Gastroesophageal sphincter (tissue), 4 donors: Measurements from ENCODE around the gene TDRD3. TPM values are rescaled to one million over a fixed set of nuclear protein-coding genes. Genes with fewer than 3 reads are reported as not detected.

Experiments used
- ATAC-seq: fragments of 150-250 bp; one replicate; pipeline ENCODE4 v1.9.1; 2016; ENCODE audit warnings: mild to moderate bottlenecking, moderate library complexity
- H3K27ac ChIP-seq, 4 donors: fragments of 200-600 bp; sonication (generic) in 3 of 4; 1 replicate in 3 of 4; 2 replicates in 1 of 4; pipeline ENCODE4 v1.5.1; 2016 to 2019
- H3K27me3 ChIP-seq: fragments of 200-600 bp; sonication (generic); one replicate; pipeline ENCODE4 v1.5.1; 2019
- H3K36me3 ChIP-seq, 2 donors: fragments of 200-600 bp; sonication (generic); one replicate each; pipeline ENCODE4 v1.5.1; 2019; ENCODE audit warnings: control low read depth in 1 of 2
- H3K4me1 ChIP-seq, 3 donors: fragments of 200-600 bp; sonication (generic); 1 replicate in 2 of 3; 2 replicates in 1 of 3; pipeline ENCODE4 v1.5.1; 2016 to 2019; ENCODE audit warnings: control low read depth in 2 of 3
- H3K4me3 ChIP-seq, 2 donors: fragments of 200-600 bp; sonication (generic); one replicate each; pipeline ENCODE4 v1.5.1; 2019; ENCODE audit warnings: mild to moderate bottlenecking in 1 of 2, moderate library complexity in 1 of 2
- H3K9me3 ChIP-seq, 3 donors: fragments of 200-600 bp; sonication (generic); one replicate each; pipeline ENCODE4 v1.5.1; 2017 to 2019; ENCODE audit warnings: control low read depth in 2 of 3
- CTCF ChIP-seq, 4 experiments: fragments of 200-600 bp in 2 of 4; fragments of 450-650 bp in 2 of 4; sonication (generic) in 1 of 4; IDR thresholded peaks; one replicate each; pipeline ENCODE4 v1.5.1; 2017 to 2019; ENCODE audit warnings: antibody characterized with exemption in 4 of 4, mild to moderate bottlenecking in 2 of 4, moderate library complexity in 2 of 4
- EP300 ChIP-seq: sonication (generic); formaldehyde crosslinking; IDR thresholded peaks from one replicate; pipeline ENCODE4 v1.6.1; 2017; ENCODE audit warnings: antibody characterized with exemption, mild to moderate bottlenecking
- POLR2A ChIP-seq, 2 donors: fragments of 450-650 bp; IDR thresholded peaks; one replicate each; pipeline ENCODE4 v1.6.1; 2017; ENCODE audit warnings: antibody characterized with exemption in 2 of 2, mild to moderate bottlenecking in 2 of 2, moderate library complexity in 1 of 2
- POLR2AphosphoS5 ChIP-seq: sonication (generic); formaldehyde crosslinking; IDR thresholded peaks from one replicate; pipeline ENCODE4 v1.6.1; 2017; ENCODE audit warnings: antibody characterized with exemption
- WGBS, 2 donors: methylation state at CpG; one replicate each; pipeline ENCODE4 v1.1.5; 2018; ENCODE audit warnings: low coverage in 1 of 2; 5-methylcytosine and 5-hydroxymethylcytosine counted together
- total RNA-seq, 4 donors: library from RNA; depleted of rRNA; stranded (reverse); fragments of >200 nt; gene quantifications; one replicate each; pipeline ENCODE4 v1.1.0, GENCODE V29; 2016

The TDRD3 gene
- total RNA-seq, 4 donors from 2014 or later: 22.4 to 41.4 (median 28.7) TPM

- ATAC-seq: no peak
- no peaks in the 10 kb centered on the region for H3K27me3 ChIP-seq
- no peaks in the 10 kb centered on the region for H3K36me3 ChIP-seq
- 64 to 65% methylated on average over 9 of the region's 9 CpGs for WGBS, 2 donors
- H3K4me1 ChIP-seq: no peaks in the 10 kb centered on the region
- peaks cover 0 to 12% (median 0%) of the 10 kb centered on the region in 3 donors for H3K9me3 ChIP-seq
- H3K4me3 ChIP-seq: no peak overlapping the region
- H3K27ac ChIP-seq: no peak overlapping the region
- TF ChIP-seq CTCF (IDR thresholded peaks at IDR 0.05) (no peak), POLR2A (IDR thresholded peaks at IDR 0.05) (no peak), POLR2AphosphoS5 (no peak), EP300 (no peak)
These were observed 186.3 kb downstream of the TDRD3 start for GRCh38 chr13:60583196-60583888.

DNA sequence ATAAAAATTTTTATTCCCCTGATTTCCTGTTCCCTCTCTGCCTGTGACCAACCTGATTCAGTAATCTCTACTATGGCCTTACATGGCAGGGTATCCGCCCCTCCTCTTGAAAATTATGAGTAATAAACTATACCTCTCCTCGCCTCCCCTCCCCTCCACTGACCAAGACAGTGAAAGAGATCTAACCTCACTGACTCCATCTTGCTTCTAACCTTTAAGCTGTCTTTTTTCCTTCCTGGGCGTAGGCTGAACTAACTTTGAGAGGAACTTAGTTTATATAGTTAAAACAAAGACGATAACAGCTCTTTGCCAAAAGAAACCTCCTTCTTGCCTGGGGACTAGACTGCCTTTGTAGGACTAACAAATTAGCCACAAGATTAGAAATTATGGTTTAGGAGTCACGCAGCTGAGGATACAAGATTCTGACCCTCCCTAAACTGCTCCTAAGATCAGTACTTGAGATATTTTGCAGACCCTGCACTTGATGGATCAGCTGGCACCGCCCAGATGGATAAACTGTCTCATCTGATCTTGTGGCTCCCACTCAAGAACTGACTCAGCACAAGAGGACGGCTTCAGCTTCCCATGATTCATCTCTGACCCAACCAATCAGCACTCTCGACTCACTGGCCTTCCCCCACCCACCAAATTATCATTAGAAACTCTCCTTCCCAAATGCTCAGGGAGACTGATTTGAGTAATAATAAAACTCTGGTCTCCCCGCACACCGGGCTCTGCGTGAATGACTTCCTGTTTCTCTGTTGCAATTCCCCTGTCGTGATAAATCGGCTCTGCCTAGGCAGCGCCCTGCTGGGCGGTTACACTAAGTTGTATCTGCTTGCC, 187.1 kb downstream of the TDRD3 start:
- 63 to 78% methylated on average over 10 to 12 of the region's 15 CpGs for WGBS, 2 donors
- H3K4me3 ChIP-seq: no peak overlapping the region
- no peak overlapping the region for H3K27ac ChIP-seq
- TF ChIP-seq EP300: no peak
- TF ChIP-seq POLR2AphosphoS5: no peak
- no peak for TF ChIP-seq POLR2A (IDR thresholded peaks at IDR 0.05)
- TF ChIP-seq CTCF (IDR thresholded peaks at IDR 0.05): no peak
- H3K36me3 ChIP-seq: no peaks in the 10 kb centered on the region
- no peaks in the 10 kb centered on the region for H3K4me1 ChIP-seq
- H3K9me3 ChIP-seq: peaks cover 0 to 12% (median 0%) of the 10 kb centered on the region in 3 donors
- no peaks in the 10 kb centered on the region for H3K27me3 ChIP-seq
- no peak for ATAC-seq

- no peak overlapping the region for H3K4me3 ChIP-seq
- H3K9me3 ChIP-seq: peaks cover 0 to 12% (median 0%) of the 10 kb centered on the region in 3 donors
- no peak for TF ChIP-seq CTCF (IDR thresholded peaks at IDR 0.05)
- no peak for TF ChIP-seq EP300
- no peak for TF ChIP-seq POLR2AphosphoS5
- TF ChIP-seq POLR2A (IDR thresholded peaks at IDR 0.05): no peak
- H3K36me3 ChIP-seq: no peaks in the 10 kb centered on the region
- no peaks in the 10 kb centered on the region for H3K4me1 ChIP-seq
- 53 to 90% methylated on average over 2 to 7 of the region's 11 CpGs for WGBS, 2 donors
- no peaks in the 10 kb centered on the region for H3K27me3 ChIP-seq
- H3K27ac ChIP-seq: no peak overlapping the region
- peak; percentile 37 for ATAC-seq
These were observed 188.0 kb downstream of the TDRD3 start for GRCh38 chr13:60584976-60585375.

DNA sequence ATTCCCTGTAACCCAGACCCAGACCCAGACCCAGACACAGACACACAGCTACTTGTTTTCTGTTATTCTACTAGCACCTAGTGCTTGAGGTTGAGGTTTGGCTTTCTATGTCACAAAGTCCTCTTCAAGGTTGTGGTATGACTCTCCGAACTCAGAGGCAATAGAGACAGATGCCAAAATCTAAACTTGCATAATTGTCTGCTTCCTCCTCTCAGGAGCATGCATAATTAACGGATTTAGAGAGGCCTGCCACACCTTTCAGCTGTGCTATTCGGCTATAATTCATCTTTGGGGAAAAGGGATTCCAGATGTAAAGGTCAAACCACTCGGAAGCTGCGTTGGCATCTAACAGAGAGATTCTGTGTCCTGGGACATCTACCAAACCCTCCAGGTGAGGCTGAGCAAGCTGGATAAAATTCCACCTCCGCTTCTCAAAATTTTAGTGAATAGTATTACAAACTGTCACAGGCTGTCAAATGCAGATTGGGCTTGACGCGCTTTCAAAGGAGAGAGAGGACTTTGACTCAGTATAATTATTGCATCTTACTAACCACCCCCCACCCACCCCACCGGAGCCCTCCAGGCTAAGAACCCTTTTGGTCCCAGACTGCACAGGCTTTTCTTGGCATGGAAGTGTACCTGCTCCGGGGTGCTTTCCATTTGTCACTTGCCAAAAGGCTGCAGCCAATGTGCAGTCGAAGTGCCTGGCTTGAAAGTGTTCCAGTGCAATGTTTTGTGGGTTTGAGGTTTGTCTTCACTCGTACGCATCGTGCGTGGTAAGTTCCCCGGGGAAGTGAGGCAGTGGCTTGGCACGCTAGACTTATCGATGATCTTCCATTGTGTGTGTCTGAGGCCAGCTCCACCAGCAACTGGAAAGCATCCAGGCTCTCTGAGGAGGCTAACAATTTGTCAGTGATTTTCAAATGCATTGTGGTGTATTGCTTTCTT, 194.1 kb downstream of the TDRD3 start:
- ATAC-seq: no peak
- TF ChIP-seq EP300: no peak
- no peak for TF ChIP-seq POLR2A (IDR thresholded peaks at IDR 0.05)
- TF ChIP-seq CTCF (IDR thresholded peaks at IDR 0.05): no peak
- no peak for TF ChIP-seq POLR2AphosphoS5
- Histone ChIP-seq H3K4me1 (no peaks in the 10 kb centered on the region), H3K4me3 (no peak overlapping the region), H3K9me3 (peaks cover 0 to 12% (median 0%) of the 10 kb centered on the region in 3 donors), H3K36me3 (no peaks in the 10 kb centered on the region), H3K27ac (no peak overlapping the region), H3K27me3 (no peaks in the 10 kb centered on the region)
- WGBS, 2 donors: 77 to 86% methylated on average over 11 to 12 of the region's 18 CpGs
